Measurements from ENCODE around the gene B4GALNT4.

The B4GALNT4 gene

DNA sequence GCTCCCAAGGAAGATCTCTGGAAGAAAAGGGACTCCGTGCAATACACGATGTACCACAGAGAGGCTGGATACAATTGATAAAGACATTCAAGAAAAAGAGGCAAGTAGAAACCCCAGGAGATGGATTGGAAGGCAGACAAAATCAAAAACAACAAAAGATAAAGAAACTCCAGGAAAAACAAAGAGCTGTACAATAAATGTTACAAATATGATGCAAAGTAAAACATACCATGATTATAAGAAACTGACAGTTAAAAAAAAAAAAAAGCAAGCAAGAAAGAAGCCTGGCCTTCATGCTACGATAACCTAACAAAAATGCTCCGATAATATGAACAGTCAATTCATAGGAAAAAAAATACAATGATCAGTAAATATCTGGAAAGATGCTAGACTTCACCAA, 56.0 kb downstream of the B4GALNT4 start:
- no peak for DNase-seq

- DNase-seq = no peak
These were observed 57.6 kb downstream of the B4GALNT4 start for GRCh38 chr11:426851-427250.

- no peak for DNase-seq
These were observed 59.0 kb downstream of the B4GALNT4 start for GRCh38 chr11:428295-428694.

DNA sequence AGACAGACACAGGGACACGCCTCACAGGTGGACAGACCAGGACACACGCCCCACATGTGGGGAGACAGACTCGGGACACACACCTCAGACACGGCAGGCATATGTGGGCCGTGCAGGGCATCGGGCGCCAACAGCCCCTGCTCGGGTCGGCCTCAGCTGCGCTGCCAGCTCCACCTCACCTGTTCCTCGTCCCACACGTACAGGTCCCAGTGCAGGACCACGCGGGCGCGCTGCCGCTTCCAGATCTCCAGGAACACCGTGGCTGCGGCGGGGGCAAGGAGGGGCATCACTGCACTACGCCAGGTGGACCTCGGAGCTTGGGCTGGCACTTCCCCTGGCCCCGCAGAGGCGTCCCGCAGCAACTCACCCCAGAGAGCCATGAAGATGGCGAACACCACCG, 60.1 kb downstream of the B4GALNT4 start:
- no peak for DNase-seq

GRCh38 chr11:429931-430456, 60.7 kb downstream of the B4GALNT4 start:
- DNase-seq = no peak
